K562 treated with DMSO at 1 percent for 12 hours (cell line): ENCODE measurements around the gene COPE. TPM values are rescaled to one million over a fixed set of nuclear protein-coding genes. Genes with fewer than 3 reads are reported as not detected.

Source experiments
- total RNA-seq: library from RNA; unstranded; fragments of 300-600 nt; gene quantifications from 2 replicates; pipeline ENCODE4 v1.2.3, GENCODE V29; 2022; ENCODE audit not compliant: insufficient read depth

Gene COPE
- 371 and 510 TPM in 2 replicates for total RNA-seq

DNA sequence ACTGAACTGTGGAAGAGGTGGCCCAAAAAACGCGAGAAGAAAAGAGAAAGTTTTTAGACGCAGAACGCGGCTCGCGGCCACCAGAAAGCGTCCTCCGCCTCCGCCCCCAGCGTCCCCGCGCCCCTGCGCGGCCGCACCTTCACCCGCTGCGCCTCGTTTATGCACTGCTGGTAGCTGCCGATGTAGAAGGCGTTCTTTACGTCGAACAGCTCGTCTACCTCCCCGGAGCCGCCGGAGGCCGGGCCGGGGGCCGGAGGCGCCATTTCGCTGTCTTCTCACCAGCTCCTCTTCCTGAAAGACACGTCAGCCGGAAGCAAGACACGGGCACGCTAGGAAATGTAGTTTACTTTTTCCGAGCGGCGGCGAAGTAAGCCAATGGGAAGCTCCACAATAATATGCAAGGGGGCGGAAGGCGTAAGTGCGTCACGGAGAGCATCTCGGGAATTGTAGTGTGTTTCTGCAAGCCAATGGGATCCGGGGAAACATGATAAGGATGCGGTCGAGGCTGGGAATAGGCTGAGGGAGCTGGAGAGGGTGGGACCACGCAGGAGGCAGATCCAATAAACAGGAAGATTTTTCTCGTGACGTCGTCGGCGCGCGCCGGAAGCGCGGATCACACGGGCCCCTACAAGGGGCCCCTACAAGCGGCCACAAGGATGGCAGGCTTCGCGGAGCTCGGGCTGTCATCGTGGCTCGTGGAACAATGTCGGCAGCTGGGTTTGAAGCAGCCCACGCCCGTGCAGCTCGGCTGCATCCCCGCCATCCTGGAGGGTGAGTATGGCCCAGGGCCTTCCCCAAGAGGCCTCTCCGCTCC, at the start of gene COPE, which contains the start of gene DDX49:
Gene COPE, minus strand, starts transcription at position 302 of the 814 bp plus-strand sequence. Its CDS starts 39 bp downstream, at position 263.
Gene DDX49, plus strand, starts transcription at position 630 of the 814 bp plus-strand sequence. Its CDS starts 27 bp downstream, at position 657.

DNA sequence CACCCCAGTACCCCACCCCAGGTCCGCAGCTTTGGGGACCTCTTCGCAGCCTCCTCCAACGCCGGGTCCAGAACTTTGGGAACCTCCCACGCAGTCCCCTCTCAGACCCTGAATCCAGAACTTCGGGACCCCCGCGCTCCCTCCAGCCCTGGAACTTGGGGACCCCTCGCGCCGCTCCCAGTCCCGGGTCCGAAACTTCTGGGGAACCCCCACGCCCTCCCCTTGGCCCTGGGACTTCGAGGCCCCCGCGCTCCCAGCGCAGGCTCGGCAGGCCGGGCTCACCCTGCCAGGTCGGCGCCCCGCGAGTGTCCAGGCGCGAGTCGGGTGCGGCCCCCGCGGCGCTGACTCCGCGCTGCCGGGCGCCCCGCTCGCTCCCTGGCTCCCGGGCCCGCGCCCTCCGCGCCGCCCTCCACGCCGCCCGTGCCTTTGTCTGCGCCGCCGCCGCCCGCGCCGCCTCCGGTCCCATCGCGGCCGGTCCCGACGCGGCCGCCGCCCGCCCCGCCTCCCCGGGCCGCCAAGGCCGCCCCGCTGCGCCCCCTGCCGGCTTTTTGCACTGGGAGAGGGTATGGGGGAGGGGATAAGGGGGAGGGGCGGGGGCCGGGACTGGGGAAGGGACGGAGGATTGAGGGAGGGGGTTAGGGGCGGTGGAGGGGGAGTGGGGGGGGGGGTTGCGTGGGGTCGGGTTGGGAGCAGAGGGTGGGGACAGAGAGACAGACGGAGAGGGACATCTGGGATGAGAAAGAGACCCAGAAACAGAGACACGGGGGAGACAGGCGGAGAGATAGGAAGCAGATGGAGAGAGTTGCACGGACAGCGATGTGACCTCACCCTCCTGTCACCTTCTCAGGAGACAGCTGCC, 21.8 kb upstream of the COPE start, which contains the start of gene HOMER3:
Gene HOMER3, minus strand, starts transcription at position 449 of the 859 bp plus-strand sequence. CDS start 2,235 bp downstream, outside the sequence.

DNA sequence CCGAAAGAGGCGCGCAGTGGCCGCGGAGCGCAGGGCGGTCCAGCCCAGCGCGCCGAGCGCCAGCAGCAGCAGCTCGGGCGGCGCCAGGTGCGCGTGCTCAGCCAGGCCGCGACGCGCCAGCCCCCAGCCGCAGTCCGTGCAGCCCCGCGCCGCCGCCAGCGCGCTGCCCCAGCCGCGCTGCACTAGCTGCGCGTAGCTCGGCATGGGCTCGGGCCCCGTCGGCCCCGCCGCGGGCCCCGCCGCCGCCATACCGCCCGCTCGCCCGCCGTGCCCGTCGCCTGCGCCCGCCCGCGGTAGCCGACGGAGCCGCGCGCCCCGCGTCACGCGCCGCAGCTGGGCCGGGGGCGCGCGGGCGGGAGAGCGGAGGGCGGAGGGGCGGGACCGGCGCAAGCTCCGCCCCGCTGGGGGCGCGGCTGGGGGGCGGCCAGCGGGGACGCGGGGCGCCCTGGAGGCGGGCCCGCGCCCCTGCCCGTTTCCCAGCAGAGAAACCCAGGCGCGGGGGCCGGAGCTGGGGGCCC, 23.3 kb downstream of the COPE start, which contains the start of gene CERS1:
Gene CERS1, minus strand, starts transcription at position 335 of the 518 bp plus-strand sequence. Its CDS starts 86 bp downstream, at position 249.

Other genes starting within 250 kb of the COPE start
- 11.3 and 15.6 TPM in 2 replicates for gene CRTC1, start 235.7 kb downstream of the COPE start, total RNA-seq
- not detected in 2 replicates for gene COMP, start 128.1 kb downstream of the COPE start, total RNA-seq
- gene UPF1, start 87.4 kb downstream of the COPE start, total RNA-seq = 43.6 and 72.0 TPM in 2 replicates
- 0.48 TPM in 2 replicates for gene CERS1, start 23.2 kb downstream of the COPE start, total RNA-seq
- gene DDX49, start 328 bp upstream of the COPE start, total RNA-seq = 66.8 and 82.9 TPM in 2 replicates
- 7.5 and 8.3 TPM in 2 replicates for gene HOMER3, start 21.8 kb upstream of the COPE start, total RNA-seq
- 39.5 and 84.6 TPM in 2 replicates for gene SUGP2, start 114.1 kb upstream of the COPE start, total RNA-seq
- 28.6 and 29.5 TPM in 2 replicates for gene ARMC6, start 114.2 kb upstream of the COPE start, total RNA-seq
- gene SLC25A42, start 144.6 kb upstream of the COPE start, total RNA-seq = 26.2 and 34.5 TPM in 2 replicates
- 36.8 and 38.4 TPM in 2 replicates for gene TMEM161A, start 219.1 kb upstream of the COPE start, total RNA-seq